ENCODE results near the gene ZNF622. TPM values are rescaled to one million over a fixed set of nuclear protein-coding genes. Genes with fewer than 3 reads are reported as not detected.

The ZNF622 gene
- total and polyA plus RNA-seq, 10 donors: 11.2 to 23.9 (median 18.6) TPM

DNA sequence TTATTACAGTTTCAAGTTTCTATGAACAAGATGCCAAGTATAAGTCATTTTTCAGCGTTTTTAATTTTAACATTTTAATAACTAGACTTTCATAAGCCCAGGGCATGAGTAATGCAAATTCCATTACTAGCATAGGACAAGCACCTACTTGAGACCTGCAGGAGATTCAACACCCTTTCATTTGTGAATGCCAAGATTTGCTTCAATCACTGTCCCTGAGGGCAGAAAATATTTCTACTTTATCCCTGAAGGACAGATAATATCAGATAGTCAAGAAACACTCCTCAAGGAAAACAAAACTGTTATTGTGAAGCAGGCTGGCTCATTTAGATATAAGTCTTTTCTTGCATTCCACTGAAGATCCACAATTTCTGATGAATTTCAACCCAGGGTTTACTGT is 27.7 kb upstream of the ZNF622 start:
- Histone ChIP-seq H3K9me3 (peaks cover 0 to 31% (median 24%) of the 10 kb centered on the region in 8 donors), H3K4me3 (no peak overlapping the region), H3K27ac (no peak overlapping the region), H3K36me3 (no peaks in the 10 kb centered on the region), H3K27me3 (replicated peaks in 1 of 7) (no peaks in the 10 kb centered on the region), H3K4me1 (no peaks in the 10 kb centered on the region)
- TF ChIP-seq POLR2AphosphoS5 (IDR thresholded peaks at IDR 0.05) (no peak), CTCF (IDR thresholded peaks at IDR 0.05 in 8 of 11, conservative IDR thresholded peaks at IDR 0.05 in 3 of 11) (no peak), POLR2A (IDR thresholded peaks at IDR 0.05) (no peak)
- no peak for DNase-seq
- WGBS, 5 donors: 69 to 92% (median 81%) methylated on average over 1 of the region's 1 CpG
- intact Hi-C loops (cut with DNase I; ENCODE audit: low total_unique reads): loop anchor here (10.0 kb wide), 1 partner anchor 172 kb away; no protein-coding TSS in a partner anchor

- Histone ChIP-seq H3K36me3 (no peaks in the 10 kb centered on the region), H3K27ac (no peak overlapping the region), H3K4me3 (no peak overlapping the region), H3K27me3 (replicated peaks in 1 of 7) (no peaks in the 10 kb centered on the region), H3K4me1 (no peaks in the 10 kb centered on the region), H3K9me3 (peaks cover 0 to 31% (median 24%) of the 10 kb centered on the region in 8 donors)
- no peak for DNase-seq
- 80 to 89% (median 82%) methylated on average over 10 of the region's 10 CpGs for WGBS, 5 donors
- TF ChIP-seq POLR2A (IDR thresholded peaks at IDR 0.05): no peak
- TF ChIP-seq CTCF (IDR thresholded peaks at IDR 0.05 in 8 of 11, conservative IDR thresholded peaks at IDR 0.05 in 3 of 11): no peak
- TF ChIP-seq POLR2AphosphoS5 (IDR thresholded peaks at IDR 0.05): no peak
- intact Hi-C loops (cut with DNase I; ENCODE audit: low total_unique reads): loop anchor here (10.0 kb wide), 1 partner anchor 172 kb away; no protein-coding TSS in a partner anchor
These were observed 27.0 kb upstream of the ZNF622 start for GRCh38 chr5:16492398-16493140.

DNA sequence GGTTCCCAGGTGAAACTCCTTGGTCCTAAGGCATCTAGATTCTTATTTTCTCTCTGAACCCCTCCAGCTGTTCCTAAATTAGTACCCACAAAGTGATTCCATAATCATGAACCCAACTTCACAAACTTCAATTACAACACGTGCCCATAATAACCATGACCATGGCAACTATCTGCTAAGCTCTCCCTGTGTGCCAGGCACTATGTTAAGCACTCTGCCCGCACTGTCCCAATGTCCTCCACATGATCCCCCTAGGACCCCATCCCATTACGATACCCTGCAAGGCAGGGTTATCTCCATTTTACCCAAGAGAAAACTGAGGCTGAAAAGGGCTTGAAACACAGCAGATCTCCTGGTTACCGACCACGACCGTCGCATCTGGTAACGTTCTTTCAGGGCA is 25.3 kb upstream of the ZNF622 start:
- intact Hi-C loops (cut with DNase I; ENCODE audit: low total_unique reads): loop anchor here (10.0 kb wide), 1 partner anchor 174 kb away; no protein-coding TSS in a partner anchor
- TF ChIP-seq POLR2AphosphoS5 (IDR thresholded peaks at IDR 0.05) (no peak), POLR2A (IDR thresholded peaks at IDR 0.05) (no peak), CTCF (IDR thresholded peaks at IDR 0.05 in 8 of 11, conservative IDR thresholded peaks at IDR 0.05 in 3 of 11) (no peak)
- no peaks in the 10 kb centered on the region for H3K27me3 ChIP-seq (replicated peaks in 1 of 7)
- DNase-seq: no peak
- WGBS, 5 donors: 84 to 91% (median 90%) methylated on average over 8 of the region's 8 CpGs
- H3K36me3 ChIP-seq: no peaks in the 10 kb centered on the region
- no peak overlapping the region for H3K4me3 ChIP-seq
- no peaks in the 10 kb centered on the region for H3K4me1 ChIP-seq
- peaks cover 0 to 19% (median 18%) of the 10 kb centered on the region in 8 donors for H3K9me3 ChIP-seq
- H3K27ac ChIP-seq: no peak overlapping the region

GRCh38 chr5:16489322-16489791 is 23.8 kb upstream of the ZNF622 start:
- no peak for DNase-seq
- Histone ChIP-seq H3K27me3 (replicated peaks in 1 of 7) (no peaks in the 10 kb centered on the region), H3K4me1 (no peaks in the 10 kb centered on the region), H3K4me3 (no peak overlapping the region), H3K36me3 (no peaks in the 10 kb centered on the region), H3K27ac (no peak overlapping the region), H3K9me3 (peaks cover 0 to 5% (median 3%) of the 10 kb centered on the region in 8 donors)
- 54 to 64% (median 59%) methylated on average over 1 of the region's 1 CpG for WGBS, 5 donors
- TF ChIP-seq CTCF (IDR thresholded peaks at IDR 0.05 in 8 of 11, conservative IDR thresholded peaks at IDR 0.05 in 3 of 11) (peak in 9 of 11 experiments; percentile 21 to 67 (median 48)), POLR2AphosphoS5 (IDR thresholded peaks at IDR 0.05) (no peak)
- intact Hi-C loops (cut with DNase I; ENCODE audit: low total_unique reads): no loop called here

Data from spleen (tissue), 11 donors.